H1 (cell line): ENCODE measurements around the gene KRTAP6-1. TPM values are rescaled to one million over a fixed set of nuclear protein-coding genes. Genes with fewer than 3 reads are reported as not detected.

Source experiments
- ASH2L ChIP-seq: fragments of 200-600, 300-600 bp; sonication (generic); IDR thresholded peaks from one replicate; pipeline ENCODE4 v1.7.1; 2017; ENCODE audit warnings: low read length
- CHD7 ChIP-seq: fragments of 300-600 bp; sonication (generic); IDR thresholded peaks from 2 replicates; pipeline ENCODE4 v1.7.1; 2012; ENCODE audit warnings: low read length, moderate library complexity, mild to moderate bottlenecking, inconsistent platforms; ENCODE audit not compliant: insufficient replicate concordance
- EP300 ChIP-seq, 2 experiments: IDR thresholded peaks; 1 replicate in 1 of 2; 2 replicates in 1 of 2; pipeline ENCODE4 v1.6.1; 2011 to 2012; ENCODE audit warnings: low read depth in 2 of 2, low read length in 2 of 2, mild to moderate bottlenecking in 2 of 2, borderline replicate concordance in 1 of 2, inconsistent platforms in 1 of 2, moderate library complexity in 1 of 2
- SIX5 ChIP-seq: IDR thresholded peaks from 2 replicates; pipeline ENCODE4 v1.6.1; 2011; ENCODE audit warnings: mild to moderate bottlenecking, low read depth, low read length
- USF2 ChIP-seq: IDR thresholded peaks from 2 replicates; pipeline ENCODE4 v1.6.1; 2011; ENCODE audit warnings: low read length, improper control_type of control experiment
- polyA plus RNA-seq, 7 experiments: library from polyadenylated mRNA; depleted of rRNA in 3 of 7; stranded (reverse) in 5 of 7; unstranded in 2 of 7; fragments of >200 nt in 5 of 7; fragments of 200-250 nt in 2 of 7; gene quantifications; 1 replicate in 5 of 7; 2 replicates in 1 of 7; 4 replicates in 1 of 7; pipeline versions ENCODE4 v1.2.1 to v1.2.3, GENCODE V29; 2011 to 2013; ENCODE audit warnings: missing spikeins in 2 of 7, mixed read lengths in 2 of 7
- total RNA-seq: library from RNA; stranded (reverse); fragmentation: NEBNext Ultra II Directional; extraction: Animal tissue kit (Norgen Biotek cat#: 25700); gene quantifications from 2 replicates; pipeline ENCODE4 v1.2.1, GENCODE V29; 2021

The KRTAP6-1 gene
- total and polyA plus RNA-seq, 2 of the 8 experiments (the other 6 are each of a cell fraction or from before 2014, with no cell fraction given), result not detected

- TF ChIP-seq CHD7 (no peak), EP300 (IDR thresholded peaks at IDR 0.05; ENCODE audit: borderline replicate concordance in 1 of 2, low read depth in 2 of 2, low read length in 2 of 2) (no peak), SIX5 (no peak), ASH2L (no peak), USF2 (no peak)
These were observed 39.2 kb upstream of the KRTAP6-1 start (continued) for GRCh38 chr21:30652891-30653290.
